ENCODE results near the gene TIAM2.

DNA sequence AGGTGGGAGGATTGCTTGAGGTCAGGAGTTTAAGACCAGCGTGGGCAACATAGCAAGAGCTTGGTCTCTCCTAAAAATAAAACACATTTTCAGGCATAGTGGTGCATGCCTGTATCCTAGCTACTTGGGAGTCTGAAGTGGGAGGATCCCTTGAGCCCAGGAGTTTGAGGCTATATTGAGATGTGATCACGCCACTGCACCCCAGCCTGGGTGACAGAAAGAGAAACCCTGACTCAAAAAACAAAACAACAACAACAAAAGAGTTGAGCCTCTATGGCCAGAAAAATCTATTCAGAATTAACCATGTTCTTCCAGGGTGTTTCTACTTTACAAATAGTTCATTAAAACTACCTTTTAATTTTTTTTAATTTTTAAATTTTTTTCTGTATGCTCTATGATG lies 60.6 kb downstream of the TIAM2 start:
- TF ChIP-seq EZH2phosphoT487 (IDR thresholded peaks at IDR 0.05; ENCODE audit: low read length): no peak
- TF ChIP-seq, protein P1, sequence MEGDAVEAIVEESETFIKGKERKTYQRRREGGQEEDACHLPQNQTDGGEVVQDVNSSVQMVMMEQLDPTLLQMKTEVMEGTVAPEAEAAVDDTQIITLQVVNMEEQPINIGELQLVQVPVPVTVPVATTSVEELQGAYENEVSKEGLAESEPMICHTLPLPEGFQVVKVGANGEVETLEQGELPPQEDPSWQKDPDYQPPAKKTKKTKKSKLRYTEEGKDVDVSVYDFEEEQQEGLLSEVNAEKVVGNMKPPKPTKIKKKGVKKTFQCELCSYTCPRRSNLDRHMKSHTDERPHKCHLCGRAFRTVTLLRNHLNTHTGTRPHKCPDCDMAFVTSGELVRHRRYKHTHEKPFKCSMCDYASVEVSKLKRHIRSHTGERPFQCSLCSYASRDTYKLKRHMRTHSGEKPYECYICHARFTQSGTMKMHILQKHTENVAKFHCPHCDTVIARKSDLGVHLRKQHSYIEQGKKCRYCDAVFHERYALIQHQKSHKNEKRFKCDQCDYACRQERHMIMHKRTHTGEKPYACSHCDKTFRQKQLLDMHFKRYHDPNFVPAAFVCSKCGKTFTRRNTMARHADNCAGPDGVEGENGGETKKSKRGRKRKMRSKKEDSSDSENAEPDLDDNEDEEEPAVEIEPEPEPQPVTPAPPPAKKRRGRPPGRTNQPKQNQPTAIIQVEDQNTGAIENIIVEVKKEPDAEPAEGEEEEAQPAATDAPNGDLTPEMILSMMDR (IDR thresholded peaks at IDR 0.05; ENCODE audit: low read length): no peak
- TF ChIP-seq EZH2 (optimal IDR thresholded peaks at IDR 0.05; ENCODE audit: low read depth, low read length): no peak

Measured in MM.1S (cell line).